Calu3 (cell line): ENCODE data around the gene ANKS1B. TPM values are rescaled to one million over a fixed set of nuclear protein-coding genes. Genes with fewer than 3 reads are reported as not detected.

Source experiments
- BruUV-seq: library from RNA; stranded (reverse); fragments of 400-500 nt; replicated peaks from 2 replicates; lab custom pipeline; 2021; lab: Mats Ljungman, UMichigan
- CTCF ChIA-PET: fragments of 300-600 bp; sonication (Branson Sonifier 250); formaldehyde crosslinking; loops from one replicate; lab custom pipeline; 2022; ENCODE audit warnings: antibody characterized with exemption; lab: Charles Lee
- DNase-seq: peaks from one replicate; pipeline ENCODE4 v3.0.0; 2022
- H3K27ac Mint-ChIP-seq: one replicate; pipeline ENCODE4 v1.8.0; 2022; ENCODE audit warnings: mixed read lengths; ENCODE audit not compliant: unreplicated experiment
- H3K27me3 Mint-ChIP-seq: one replicate; pipeline ENCODE4 v1.8.0; 2022; ENCODE audit warnings: mixed read lengths; ENCODE audit not compliant: unreplicated experiment
- H3K36me3 Mint-ChIP-seq: one replicate; pipeline ENCODE4 v1.8.0; 2022; ENCODE audit warnings: mild to moderate bottlenecking, moderate library complexity, mixed read lengths; ENCODE audit not compliant: insufficient read depth, unreplicated experiment
- H3K4me1 Mint-ChIP-seq: one replicate; pipeline ENCODE4 v1.8.0; 2022; ENCODE audit warnings: mild to moderate bottlenecking, low read depth, mixed read lengths; ENCODE audit not compliant: unreplicated experiment
- H3K4me3 Mint-ChIP-seq: one replicate; pipeline ENCODE4 v1.8.0; 2022; ENCODE audit warnings: mild to moderate bottlenecking, low read depth, moderate library complexity, mixed read lengths; ENCODE audit not compliant: unreplicated experiment
- H3K9me3 Mint-ChIP-seq: one replicate; pipeline ENCODE4 v1.8.0; 2022; ENCODE audit warnings: low read depth, mixed read lengths; ENCODE audit not compliant: unreplicated experiment
- intact Hi-C: fragments of 100-400 bp; cut with micrococcal nuclease; formaldehyde crosslinking; loops from one replicate; pipeline ENCODE4 v1.10.0; 2022; ENCODE audit not compliant: unreplicated experiment
- total RNA-seq: library from RNA; stranded (reverse); gene quantifications from 2 replicates; pipeline ENCODE4 v1.2.3, GENCODE V29; 2022
- TF ChIP-seq, protein P1 (sequence below): fragments of 200-600 bp; IDR thresholded peaks from one replicate; pipeline ENCODE4 v1.8.0; 2022; ENCODE audit warnings: antibody characterized with exemption; ENCODE audit not compliant: unreplicated experiment

ANKS1B gene
- total RNA-seq, 1 experiment from 2014 or later: 1.7 TPM

GRCh38 chr12:99063182-99063581 is 921.6 kb downstream of the ANKS1B start:
- Mint-ChIP-seq H3K4me3 (no peak overlapping the region), H3K27me3 (peaks cover 17% of the 10 kb centered on the region), H3K27ac (no peak overlapping the region), H3K36me3 (no peaks in the 10 kb centered on the region), H3K9me3 (no peaks in the 10 kb centered on the region), H3K4me1 (no peaks in the 10 kb centered on the region)
- TF ChIP-seq, protein P1, sequence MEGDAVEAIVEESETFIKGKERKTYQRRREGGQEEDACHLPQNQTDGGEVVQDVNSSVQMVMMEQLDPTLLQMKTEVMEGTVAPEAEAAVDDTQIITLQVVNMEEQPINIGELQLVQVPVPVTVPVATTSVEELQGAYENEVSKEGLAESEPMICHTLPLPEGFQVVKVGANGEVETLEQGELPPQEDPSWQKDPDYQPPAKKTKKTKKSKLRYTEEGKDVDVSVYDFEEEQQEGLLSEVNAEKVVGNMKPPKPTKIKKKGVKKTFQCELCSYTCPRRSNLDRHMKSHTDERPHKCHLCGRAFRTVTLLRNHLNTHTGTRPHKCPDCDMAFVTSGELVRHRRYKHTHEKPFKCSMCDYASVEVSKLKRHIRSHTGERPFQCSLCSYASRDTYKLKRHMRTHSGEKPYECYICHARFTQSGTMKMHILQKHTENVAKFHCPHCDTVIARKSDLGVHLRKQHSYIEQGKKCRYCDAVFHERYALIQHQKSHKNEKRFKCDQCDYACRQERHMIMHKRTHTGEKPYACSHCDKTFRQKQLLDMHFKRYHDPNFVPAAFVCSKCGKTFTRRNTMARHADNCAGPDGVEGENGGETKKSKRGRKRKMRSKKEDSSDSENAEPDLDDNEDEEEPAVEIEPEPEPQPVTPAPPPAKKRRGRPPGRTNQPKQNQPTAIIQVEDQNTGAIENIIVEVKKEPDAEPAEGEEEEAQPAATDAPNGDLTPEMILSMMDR: no peak
- intact Hi-C loops: no loop called here
- no peak for DNase-seq
- CTCF ChIA-PET: no interaction called here
- no TSS peak for BruUV-seq

- intact Hi-C loops: no loop called here
- no TSS peak for BruUV-seq
- no peak for DNase-seq
- Mint-ChIP-seq H3K9me3 (no peaks in the 10 kb centered on the region), H3K4me3 (no peak overlapping the region), H3K27ac (no peak overlapping the region), H3K36me3 (no peaks in the 10 kb centered on the region), H3K27me3 (peaks cover 17% of the 10 kb centered on the region), H3K4me1 (no peaks in the 10 kb centered on the region)
- TF ChIP-seq, protein P1: no peak
- CTCF ChIA-PET: interaction anchor here (0.6 kb wide), 1 partner anchor 81 kb away, joined by 4 read pairs; no protein-coding TSS in a partner anchor
Measured at GRCh38 chr12:99059824-99060511, 924.8 kb downstream of the ANKS1B start.

- Mint-ChIP-seq H3K4me3 (no peak overlapping the region), H3K36me3 (no peaks in the 10 kb centered on the region), H3K4me1 (no peaks in the 10 kb centered on the region), H3K27ac (no peak overlapping the region), H3K9me3 (no peaks in the 10 kb centered on the region), H3K27me3 (peaks cover 11% of the 10 kb centered on the region)
- TF ChIP-seq, protein P1: no peak
- CTCF ChIA-PET: interaction anchor here (0.7 kb wide), 1 partner anchor 1031 kb away, joined by 7 read pairs; no protein-coding TSS in a partner anchor
- no TSS peak for BruUV-seq
- no peak for DNase-seq
- intact Hi-C loops: no loop called here
Measured at GRCh38 chr12:99057670-99058069, 927.1 kb downstream of the ANKS1B start.

DNA sequence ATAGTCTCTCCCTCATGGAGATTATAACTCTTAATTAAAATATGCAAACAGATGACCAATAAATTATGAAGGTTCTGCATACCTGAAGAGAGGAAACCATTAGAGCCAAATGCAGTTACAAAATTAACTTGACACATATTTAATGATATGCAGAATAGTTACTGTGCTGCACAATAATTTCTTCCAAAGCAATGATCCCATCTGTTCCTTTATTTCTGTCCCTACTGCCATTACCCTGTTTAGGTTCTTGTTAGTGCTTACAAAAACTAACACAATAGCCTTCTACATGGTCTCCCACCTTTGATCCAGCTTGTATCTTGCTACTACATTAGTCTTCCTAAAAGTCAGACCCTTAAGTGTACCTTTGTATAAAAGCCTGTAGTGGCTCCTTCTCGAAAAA is 928.5 kb downstream of the ANKS1B start:
- no TSS peak for BruUV-seq
- H3K4me1 Mint-ChIP-seq: no peaks in the 10 kb centered on the region
- no peaks in the 10 kb centered on the region for H3K36me3 Mint-ChIP-seq
- no peak overlapping the region for H3K27ac Mint-ChIP-seq
- intact Hi-C loops: no loop called here
- CTCF ChIA-PET: no interaction called here
- no peak overlapping the region for H3K4me3 Mint-ChIP-seq
- TF ChIP-seq, protein P1: no peak
- H3K9me3 Mint-ChIP-seq: no peaks in the 10 kb centered on the region
- DNase-seq: no peak
- no peaks in the 10 kb centered on the region for H3K27me3 Mint-ChIP-seq
